Activated CD8-positive, alpha-beta memory T cell treated with anti-CD3 and anti-CD28 coated beads for 1 hour (primary cell): ENCODE measurements around the gene POMC.
"Not testable (repeated sequence)": the region's sequence is repeated elsewhere in the genome, so short reads cannot be mapped to it uniquely, and the experiment has no call there.

Experiments used
- DNase-seq, 2 donors: peaks; one replicate each; pipeline ENCODE4 v3.0.0-alpha.2; 2020; ENCODE audit warnings: low read depth in 1 of 2; ENCODE audit errors: extremely low read depth in 1 of 2

POMC gene

DNA sequence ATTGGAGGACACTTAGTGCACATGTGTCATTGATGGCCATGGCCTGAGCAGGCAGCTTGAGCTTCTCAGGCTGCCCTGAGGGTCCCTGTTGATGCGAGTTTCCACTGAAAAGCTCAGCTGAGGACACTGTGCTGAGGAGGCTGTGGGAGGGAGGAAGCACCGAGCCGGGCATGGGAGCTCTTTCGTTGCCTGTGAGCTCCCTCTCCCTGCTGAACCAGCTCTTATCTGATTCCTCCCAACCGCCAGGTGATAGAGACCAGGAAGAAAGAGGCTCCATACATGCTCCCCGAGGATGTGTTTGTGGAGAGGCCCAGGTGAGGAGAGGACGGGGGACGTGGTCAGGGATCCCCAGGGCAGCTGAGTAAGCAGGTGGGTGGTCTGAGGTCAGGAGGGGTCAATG lies 27.3 kb downstream of the POMC start:
- no peak for DNase-seq

DNA sequence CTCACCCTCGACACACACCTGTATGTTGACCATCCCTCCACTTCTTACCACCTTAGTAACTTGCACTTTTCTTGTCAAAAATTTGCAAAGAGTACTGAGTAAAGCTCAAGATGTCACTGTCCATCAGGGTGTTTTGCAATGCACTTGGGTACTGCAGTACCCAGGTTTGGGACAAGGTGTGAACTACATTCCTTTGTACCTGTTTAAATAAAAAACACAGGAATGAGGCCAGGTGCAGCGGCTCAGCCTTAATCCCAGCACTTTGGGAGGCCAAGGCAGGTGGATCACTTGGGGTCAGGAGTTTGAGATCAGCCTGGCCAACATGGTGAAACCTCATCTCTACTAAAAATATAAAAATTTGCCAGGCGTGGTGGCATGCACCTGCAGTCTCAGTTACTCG lies 27.8 kb downstream of the POMC start:
- not testable (repeated sequence) for DNase-seq

- no peak for DNase-seq
Observed at GRCh38 chr2:25132693-25133092, 35.7 kb downstream of the POMC start.

DNA sequence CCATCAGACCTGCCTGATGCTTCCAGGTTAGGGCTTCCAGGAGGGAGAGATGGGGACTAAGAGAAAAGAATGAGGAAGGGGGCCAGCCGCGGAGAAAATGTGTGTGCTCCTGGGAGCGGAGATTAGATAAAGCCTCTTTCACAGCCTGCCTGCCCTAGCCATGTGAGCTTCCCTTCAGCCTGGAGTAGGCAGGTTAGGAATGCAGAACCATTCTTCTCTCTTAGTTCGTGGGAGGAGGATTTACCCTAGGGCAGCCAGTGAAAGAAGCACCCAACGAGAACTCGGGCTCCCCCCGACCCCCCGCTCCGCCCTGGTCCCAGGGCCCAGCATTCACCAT lies 36.1 kb downstream of the POMC start:
- DNase-seq: no peak

GRCh38 chr2:25131567-25132298 lies 36.6 kb downstream of the POMC start:
- no peak for DNase-seq

- no peak for DNase-seq
Observed at GRCh38 chr2:25131253-25131566, 37.2 kb downstream of the POMC start.

- no peak for DNase-seq
Observed at GRCh38 chr2:25129901-25130520, 38.4 kb downstream of the POMC start.

GRCh38 chr2:25127646-25128045 lies 40.7 kb downstream of the POMC start:
- no peak for DNase-seq

- DNase-seq: not testable (repeated sequence)
Observed at GRCh38 chr2:25127071-25127470, 41.3 kb downstream of the POMC start.

DNA sequence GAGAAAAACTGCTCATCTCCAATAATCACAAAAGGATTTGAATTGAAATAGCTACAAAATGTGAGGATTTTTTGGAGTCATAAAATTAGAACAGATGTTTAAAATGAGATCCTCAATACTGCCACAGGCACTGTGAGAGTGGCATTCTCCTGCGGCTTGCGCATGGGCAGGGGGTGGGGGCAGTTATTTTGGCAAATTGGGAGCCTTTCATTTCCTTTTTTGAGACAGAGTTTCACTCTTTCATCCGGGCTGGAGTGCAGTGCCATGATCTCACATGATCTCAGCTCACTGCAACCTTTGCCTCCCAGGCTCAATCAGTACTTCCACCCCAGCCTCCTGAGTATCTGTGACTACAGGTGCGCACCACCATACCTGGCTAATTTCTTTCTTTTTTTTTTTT lies 42.4 kb downstream of the POMC start:
- DNase-seq: no peak

GRCh38 chr2:25125189-25125588 lies 43.2 kb downstream of the POMC start:
- no peak for DNase-seq

DNA sequence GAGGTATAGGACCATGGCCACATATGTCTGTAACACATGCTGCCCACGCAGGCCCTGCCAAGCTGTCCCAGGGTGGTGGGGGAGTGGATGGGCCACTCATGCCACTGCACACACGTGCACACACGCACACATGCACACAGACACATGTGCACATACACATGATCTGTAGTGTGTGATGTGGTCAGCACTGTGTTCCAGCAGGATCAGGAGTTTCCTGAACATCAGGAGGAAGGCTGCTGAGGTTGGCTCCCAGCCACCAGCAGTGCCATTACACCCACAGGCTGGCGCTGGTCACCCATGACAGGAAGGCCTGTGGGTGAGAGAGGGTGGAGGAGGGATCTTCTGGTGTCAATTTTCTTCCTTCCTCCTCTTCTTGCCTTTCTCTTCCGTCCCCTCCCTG lies 44.7 kb downstream of the POMC start:
- DNase-seq: no peak

DNA sequence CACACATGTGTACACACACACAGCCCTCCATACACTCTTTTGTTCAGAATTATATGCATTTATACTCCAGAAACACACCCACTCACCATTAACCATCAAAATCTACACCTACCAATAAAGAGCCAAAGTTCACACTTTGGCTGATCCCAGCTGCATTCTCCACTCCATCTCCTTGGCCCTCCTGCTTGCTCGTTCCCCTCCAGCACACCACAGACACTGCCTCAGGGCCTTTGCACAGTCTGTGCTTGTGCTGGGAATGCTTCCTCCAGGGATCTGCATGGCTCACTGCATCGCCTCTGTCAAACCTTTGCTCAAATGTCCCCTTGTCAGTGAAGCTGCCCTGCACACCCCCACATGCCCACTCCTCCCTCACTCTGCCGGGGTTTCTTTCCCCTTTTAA lies 46.0 kb downstream of the POMC start:
- DNase-seq: no peak

GRCh38 chr2:25119263-25119662 lies 49.1 kb downstream of the POMC start:
- no peak for DNase-seq

- DNase-seq: no peak
Observed at GRCh38 chr2:25116956-25117355, 51.4 kb downstream of the POMC start.

GRCh38 chr2:25115902-25116301 lies 52.5 kb downstream of the POMC start:
- DNase-seq: no peak

DNA sequence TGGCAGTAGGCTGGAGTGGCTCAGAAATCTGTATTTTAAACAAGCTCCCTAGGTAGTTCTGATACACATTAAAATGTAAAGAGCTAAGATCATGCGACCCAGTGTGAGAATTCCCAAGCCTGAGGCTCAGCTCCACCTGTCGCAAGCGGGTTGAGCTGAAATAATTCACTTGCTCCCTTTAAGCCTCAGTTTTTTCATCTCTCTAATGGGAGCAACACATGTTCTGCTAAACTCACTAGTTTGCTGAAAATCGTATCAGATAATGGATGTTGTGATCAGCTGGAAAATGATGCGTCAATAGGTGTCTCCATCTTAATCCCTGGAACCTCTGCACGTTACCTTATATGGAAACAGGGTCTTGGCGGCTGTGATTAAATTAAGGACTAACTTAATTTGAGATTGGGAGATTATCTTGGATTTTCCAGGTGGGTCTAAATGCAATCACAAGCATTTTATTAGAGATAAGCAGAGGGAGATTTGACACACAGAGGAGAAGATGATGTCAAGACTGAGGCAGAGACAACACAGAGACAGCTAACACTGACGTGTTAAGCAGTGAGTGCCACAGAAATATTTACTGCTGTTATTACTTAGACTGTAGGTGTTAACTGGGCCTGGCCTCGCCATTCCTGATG lies 53.0 kb downstream of the POMC start:
- no peak for DNase-seq

DNA sequence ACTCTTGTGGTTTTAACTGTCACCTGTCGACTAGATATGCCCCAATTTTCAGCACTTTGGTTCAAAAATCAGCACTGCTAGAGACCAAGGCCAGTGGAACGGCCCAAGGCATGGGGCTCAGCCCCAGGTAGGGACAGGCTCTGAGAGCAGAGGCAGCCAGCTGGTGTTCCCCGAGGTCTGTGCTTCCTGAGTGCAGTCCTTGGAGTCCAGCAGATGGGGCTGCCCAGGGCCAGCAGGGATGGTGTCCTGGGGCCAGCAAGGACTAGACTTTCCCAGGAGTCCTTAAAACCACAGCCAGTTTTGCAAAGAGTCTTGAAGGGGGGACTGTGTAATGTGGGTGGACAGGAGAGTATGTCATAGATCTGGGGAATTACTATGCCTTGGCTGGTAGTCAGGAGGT lies 56.3 kb downstream of the POMC start:
- no peak for DNase-seq
